Small intestine (tissue), 16 donors: ENCODE results near the gene ACRBP. TPM values are rescaled to one million over a fixed set of nuclear protein-coding genes. Genes with fewer than 3 reads are reported as not detected.

ENCODE experiments used
- DNase-seq, 2 donors: peaks; one replicate each; pipeline versions ENCODE4 v3.0.0 to v3.0.0-alpha.2; 2013
- FAIRE-seq: peaks from 2 replicates; lab custom pipeline; 2012; peaks lifted over from hg19 to GRCh38; lab: Jason Lieb, UNC
- H3K27ac ChIP-seq, 3 donors: one replicate each; pipeline ENCODE4 v1.5.1; 2013; ENCODE audit warnings: low read length in 2 of 3, mild to moderate bottlenecking in 2 of 3, control low read depth in 1 of 3, inconsistent platforms in 1 of 3, low read depth in 1 of 3, moderate library complexity in 1 of 3
- H3K27me3 ChIP-seq, 3 donors: one replicate each; pipeline ENCODE4 v1.6.1; 2013; ENCODE audit warnings: low read length in 3 of 3, inconsistent platforms in 1 of 3; ENCODE audit not compliant: control insufficient read depth in 3 of 3, insufficient read depth in 3 of 3
- H3K36me3 ChIP-seq, 3 donors: one replicate each; pipeline ENCODE4 v1.6.1; 2013; ENCODE audit warnings: low read length in 3 of 3, inconsistent platforms in 1 of 3, low read depth in 1 of 3, mild to moderate bottlenecking in 1 of 3, moderate library complexity in 1 of 3; ENCODE audit not compliant: control insufficient read depth in 3 of 3, insufficient read depth in 2 of 3
- H3K4me1 ChIP-seq, 3 donors: one replicate each; pipeline ENCODE4 v1.6.1; 2013; ENCODE audit warnings: low read length in 2 of 3, inconsistent platforms in 1 of 3, low read depth in 1 of 3, mild to moderate bottlenecking in 1 of 3, moderate library complexity in 1 of 3; ENCODE audit not compliant: control insufficient read depth in 3 of 3, insufficient read depth in 2 of 3
- H3K4me3 ChIP-seq, 3 donors: one replicate each; pipeline ENCODE4 v1.5.1; 2013; ENCODE audit warnings: low read length in 3 of 3, control low read depth in 1 of 3, inconsistent platforms in 1 of 3, low read depth in 1 of 3, mild to moderate bottlenecking in 1 of 3, moderate library complexity in 1 of 3
- H3K9me3 ChIP-seq, 2 donors: one replicate each; pipeline ENCODE4 v1.6.1; 2013; ENCODE audit warnings: low read depth in 1 of 2, low read length in 1 of 2; ENCODE audit not compliant: control insufficient read depth in 2 of 2, insufficient read depth in 1 of 2
- WGBS, 3 donors: extraction: QIAGEN DNeasy Blood & Tissue Kit; methylation state at CpG; one replicate each; pipeline ENCODE4 v1.1.7; 2013; 5-methylcytosine and 5-hydroxymethylcytosine counted together
- long read RNA-seq, 10 donors: transcript quantifications; one replicate each; lab custom pipeline, GENCODE V29; 2026
- polyA plus RNA-seq, 4 donors: library from polyadenylated mRNA; stranded (reverse) in 3 of 4; unstranded in 1 of 4; fragments of 200-250 nt in 3 of 4; fragments of 120-200 nt in 1 of 4; gene quantifications; one replicate each; pipeline versions ENCODE4 v1.2.1 to v1.2.3, GENCODE V29; 2013
- donor health status: healthy with polysubstance abuse.
- donor health status: control.
- donor health status: control.
- donor health status: Bipolar disorder and iron deficiency.
- donor health status: healthy.

ACRBP gene
- 1 to 10 TPM; 2.6 to 5.9 (median 3.6) TPM for polyA plus RNA-seq
- long read RNA-seq, donor 1, partial matches to known transcripts = 0 of 4 reads
- long read RNA-seq, donor 1, other reads (novel, unspliced or antisense) = 0 of 4 reads
- long read RNA-seq, donor 2 = 0 reads
- long read RNA-seq, donor 3, partial matches to known transcripts = 0 of 1 reads
- long read RNA-seq, donor 3, other reads (novel, unspliced or antisense) = 0 of 1 reads
- long read RNA-seq, donor 4 = 0 reads
- long read RNA-seq, donor 5 = 0 reads
- long read RNA-seq, donor 6 = 0 reads
- long read RNA-seq, donor 7 = 0 reads
- long read RNA-seq, donor 8 = 0 reads
- long read RNA-seq, donor 9 = 0 reads
- long read RNA-seq, donor 10 = 0 reads

DNA sequence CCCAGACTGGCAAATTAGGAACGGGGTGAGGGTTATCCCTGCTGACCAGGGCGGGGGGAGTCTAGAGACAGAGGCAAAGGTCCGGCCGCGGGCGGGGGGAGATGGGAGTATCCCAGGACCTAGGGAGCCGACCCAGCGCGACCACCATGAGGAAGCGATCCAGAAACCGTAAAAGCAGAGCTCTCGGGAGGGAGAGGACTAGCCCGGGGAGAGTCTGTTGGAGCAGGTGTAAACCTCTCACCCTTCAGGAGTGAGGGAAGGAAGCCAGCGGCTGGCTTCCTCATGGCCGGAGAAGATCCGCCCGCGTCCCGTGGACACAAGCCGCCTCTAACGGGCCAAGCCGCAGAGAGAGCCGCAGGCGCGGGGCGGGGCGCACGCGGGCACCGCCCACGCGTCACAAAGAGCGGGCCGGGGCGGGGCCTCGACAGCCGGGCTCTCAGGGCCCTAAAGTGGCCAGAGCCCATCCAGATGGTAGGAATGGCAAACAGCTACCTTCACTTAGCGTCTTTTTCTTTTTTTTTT, at the start of gene ACRBP:
TSS of gene ACRBP (minus strand) at position 350 of the 522 bp plus-strand sequence. CDS start at position 284, 66 bp downstream.
- Histone ChIP-seq H3K4me1 (peaks cover 0 to 4% (median 0%) of the 10 kb centered on the region in 3 donors), H3K4me3 (peak within 1 kb of the TSS; percentile 16 to 48 (median 44)), H3K27me3 (no peaks in the 10 kb centered on the region), H3K9me3 (peaks cover 0 to 5% of the 10 kb centered on the region in 2 donors), H3K36me3 (peaks cover 7 to 40% (median 8%) of the 10 kb centered on the region in 3 donors), H3K27ac (peak within 1 kb of the TSS in 2 of 3 donors; percentile 51 to 58)
- WGBS, 3 donors = 5 to 11% (median 9%) methylated on average over 35 to 38 of the region's 38 CpGs
- peak; percentile 77 to 80 for DNase-seq
- no peak for FAIRE-seq

DNA sequence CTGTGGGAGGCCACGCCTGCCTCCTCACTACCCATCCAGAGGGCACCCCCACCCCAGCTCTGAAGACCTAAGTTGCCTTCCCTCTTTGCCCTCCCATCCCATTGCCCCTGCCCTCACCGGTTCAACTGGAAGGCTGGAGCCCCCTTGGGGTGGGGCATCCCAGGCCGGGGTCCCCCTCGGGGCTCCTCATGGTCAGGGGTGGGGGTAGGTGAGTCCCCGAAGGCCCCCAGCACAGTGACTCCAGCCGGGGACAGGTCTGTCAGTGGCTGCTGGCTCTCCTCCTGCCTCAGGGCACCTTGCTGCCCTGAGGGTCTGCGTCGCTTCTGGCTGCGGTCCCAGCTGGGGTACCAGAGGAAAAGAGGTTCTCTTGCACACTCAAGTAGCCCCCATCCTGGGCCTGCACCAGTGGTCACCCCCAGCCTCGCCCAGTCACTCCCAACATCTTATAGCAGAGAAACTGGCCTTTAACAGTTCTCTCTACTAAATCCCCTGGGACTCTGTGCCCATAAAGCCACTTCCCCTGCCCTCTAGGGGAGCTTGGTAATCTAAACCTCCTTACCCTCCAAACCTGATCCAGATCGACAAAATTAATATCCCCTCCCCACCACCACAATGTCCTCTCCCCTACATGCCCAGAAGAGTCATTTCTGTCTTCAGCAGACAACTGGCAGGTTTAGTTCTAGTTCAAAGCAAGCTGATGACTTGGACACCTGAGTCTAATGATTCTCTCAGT, 48.2 kb upstream of the ACRBP start:
- Histone ChIP-seq H3K36me3 (peaks cover 0 to 6% (median 0%) of the 10 kb centered on the region in 3 donors), H3K27me3 (peaks cover 4 to 42% (median 5%) of the 10 kb centered on the region in 3 donors), H3K4me1 (peaks cover 0 to under 1% (median 0%) of the 10 kb centered on the region in 3 donors), H3K4me3 (no peak overlapping the region), H3K27ac (no peak overlapping the region), H3K9me3 (no peaks in the 10 kb centered on the region)
- FAIRE-seq = no peak
- DNase-seq = no peak
- 43 to 78% (median 52%) methylated on average over 9 to 11 of the region's 11 CpGs for WGBS, 3 donors

DNA sequence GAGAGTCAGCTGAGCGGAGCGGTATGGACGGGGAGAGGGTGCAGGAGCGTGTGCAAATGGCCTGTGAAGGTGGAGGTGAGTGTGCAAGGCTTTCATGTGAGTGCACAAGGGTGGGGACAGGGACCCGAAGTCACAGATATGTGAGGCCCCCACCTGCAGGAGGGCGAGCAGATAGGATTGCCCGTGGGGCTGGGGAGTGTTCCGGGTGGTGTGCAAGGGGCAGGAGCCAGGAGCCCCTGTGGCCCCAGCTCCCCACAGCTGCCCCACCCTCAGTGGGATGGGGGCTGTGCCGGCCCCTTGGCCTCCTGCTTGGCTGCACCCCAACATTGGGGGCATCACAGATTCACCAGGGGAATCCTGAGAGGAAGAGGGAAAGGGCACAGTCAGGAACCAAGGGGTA, 47.5 kb upstream of the ACRBP start:
- peaks cover 0 to 35% (median 2%) of the 10 kb centered on the region in 3 donors for H3K27me3 ChIP-seq

DNA sequence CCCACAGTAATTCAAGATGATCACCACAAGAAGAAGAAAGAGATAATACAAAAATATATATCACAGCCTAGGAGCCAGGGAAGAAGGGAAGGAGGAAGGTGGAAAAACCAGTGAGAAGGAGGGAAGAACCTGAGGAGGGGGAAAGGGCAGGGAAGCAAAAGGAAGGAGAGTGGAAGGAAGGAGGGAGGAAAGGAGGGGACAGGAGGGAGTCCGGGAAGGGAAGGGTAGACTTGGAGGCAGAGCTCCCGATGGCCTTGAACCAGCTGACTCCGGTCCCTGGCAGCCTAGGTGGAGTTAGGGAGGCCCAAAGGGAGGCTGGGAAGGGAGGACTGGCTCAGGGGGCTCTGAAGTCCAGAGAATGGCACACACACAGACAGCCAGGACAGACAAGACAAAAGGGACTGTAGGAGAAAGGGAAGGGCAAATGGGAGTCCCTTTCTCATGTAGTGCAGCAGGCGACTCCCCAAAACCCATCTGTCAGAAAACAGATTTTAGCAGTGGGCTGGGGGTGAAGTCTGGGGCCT, 46.7 kb upstream of the ACRBP start:
- 69 to 84% (median 71%) methylated on average over 4 of the region's 4 CpGs for WGBS, 3 donors
- H3K27ac ChIP-seq = no peak overlapping the region
- H3K9me3 ChIP-seq = no peaks in the 10 kb centered on the region
- peaks cover 0 to 6% (median 0%) of the 10 kb centered on the region in 3 donors for H3K36me3 ChIP-seq
- no peak overlapping the region for H3K4me3 ChIP-seq
- DNase-seq (no peak), FAIRE-seq (no peak)
- H3K27me3 ChIP-seq = peaks cover 0 to 27% (median 0%) of the 10 kb centered on the region in 3 donors
- H3K4me1 ChIP-seq = peaks cover 0 to 2% (median 0%) of the 10 kb centered on the region in 3 donors

More for the DNA sequence above, 47.5 kb upstream of the ACRBP start:
- Histone ChIP-seq H3K4me3 (no peak overlapping the region), H3K27ac (no peak overlapping the region), H3K36me3 (peaks cover 0 to 6% (median 0%) of the 10 kb centered on the region in 3 donors), H3K9me3 (no peaks in the 10 kb centered on the region), H3K4me1 (peaks cover 0 to 2% (median 0%) of the 10 kb centered on the region in 3 donors)
- no peak for DNase-seq
- 40 to 76% (median 46%) methylated on average over 9 of the region's 9 CpGs for WGBS, 3 donors
- FAIRE-seq = no peak

DNA sequence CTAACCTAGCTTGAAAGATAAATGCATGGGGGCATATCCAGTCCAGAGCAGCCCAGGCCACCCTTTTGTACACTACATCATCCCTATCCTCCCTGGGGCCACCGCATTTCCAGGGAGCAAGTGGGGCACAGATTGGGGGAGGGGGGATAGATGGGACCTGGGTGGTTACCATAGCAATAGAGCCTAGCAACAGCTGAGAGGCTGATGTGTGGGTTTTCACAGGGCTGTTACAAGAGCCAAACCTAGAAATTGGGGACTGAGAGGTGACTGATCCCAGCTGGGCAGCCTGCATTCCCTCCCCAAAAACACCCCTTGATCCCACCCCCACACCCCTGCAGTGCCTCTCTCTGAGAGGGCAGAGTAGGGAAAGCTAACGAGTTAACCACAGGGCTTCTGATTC, 45.7 kb upstream of the ACRBP start:
- DNase-seq = no peak
- peaks cover 0 to 2% (median 2%) of the 10 kb centered on the region in 3 donors for H3K4me1 ChIP-seq
- H3K27me3 ChIP-seq = peaks cover 0 to 17% (median 0%) of the 10 kb centered on the region in 3 donors
- WGBS, 3 donors = 58 to 78% (median 64%) methylated on average over 2 of the region's 2 CpGs
- no peak overlapping the region for H3K27ac ChIP-seq
- H3K4me3 ChIP-seq = no peak overlapping the region
- peaks cover 0 to 6% (median 0%) of the 10 kb centered on the region in 3 donors for H3K36me3 ChIP-seq
- H3K9me3 ChIP-seq = no peaks in the 10 kb centered on the region
- no peak for FAIRE-seq

DNA sequence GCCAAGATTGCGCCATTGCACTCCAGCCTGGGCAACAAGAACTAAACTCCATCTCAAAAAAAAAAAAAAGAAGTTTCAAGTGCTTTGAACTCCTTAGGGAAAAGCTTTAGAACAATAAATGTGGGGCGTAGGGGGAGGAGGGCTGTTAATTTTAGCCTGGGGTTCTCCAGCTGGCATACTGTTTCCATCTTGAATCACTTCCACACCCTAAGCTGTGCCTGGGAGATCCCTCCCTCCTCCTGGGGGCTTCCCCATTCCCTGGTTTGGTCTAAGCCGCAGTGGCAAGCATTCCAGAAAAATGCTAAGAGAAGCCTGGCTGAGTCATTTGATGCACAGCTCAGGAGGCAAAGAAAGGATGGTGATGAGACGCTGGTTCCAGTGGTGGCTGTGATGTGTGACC, 44.2 kb upstream of the ACRBP start:
- FAIRE-seq = no peak
- Histone ChIP-seq H3K9me3 (no peaks in the 10 kb centered on the region), H3K27me3 (peaks cover 0 to 4% (median 0%) of the 10 kb centered on the region in 3 donors), H3K4me1 (peaks cover 0 to 11% (median 11%) of the 10 kb centered on the region in 3 donors), H3K27ac (no peak overlapping the region), H3K4me3 (no peak overlapping the region), H3K36me3 (peaks cover 0 to 9% (median 0%) of the 10 kb centered on the region in 3 donors)
- 84 to 96% (median 89%) methylated on average over 4 of the region's 4 CpGs for WGBS, 3 donors
- no peak for DNase-seq

DNA sequence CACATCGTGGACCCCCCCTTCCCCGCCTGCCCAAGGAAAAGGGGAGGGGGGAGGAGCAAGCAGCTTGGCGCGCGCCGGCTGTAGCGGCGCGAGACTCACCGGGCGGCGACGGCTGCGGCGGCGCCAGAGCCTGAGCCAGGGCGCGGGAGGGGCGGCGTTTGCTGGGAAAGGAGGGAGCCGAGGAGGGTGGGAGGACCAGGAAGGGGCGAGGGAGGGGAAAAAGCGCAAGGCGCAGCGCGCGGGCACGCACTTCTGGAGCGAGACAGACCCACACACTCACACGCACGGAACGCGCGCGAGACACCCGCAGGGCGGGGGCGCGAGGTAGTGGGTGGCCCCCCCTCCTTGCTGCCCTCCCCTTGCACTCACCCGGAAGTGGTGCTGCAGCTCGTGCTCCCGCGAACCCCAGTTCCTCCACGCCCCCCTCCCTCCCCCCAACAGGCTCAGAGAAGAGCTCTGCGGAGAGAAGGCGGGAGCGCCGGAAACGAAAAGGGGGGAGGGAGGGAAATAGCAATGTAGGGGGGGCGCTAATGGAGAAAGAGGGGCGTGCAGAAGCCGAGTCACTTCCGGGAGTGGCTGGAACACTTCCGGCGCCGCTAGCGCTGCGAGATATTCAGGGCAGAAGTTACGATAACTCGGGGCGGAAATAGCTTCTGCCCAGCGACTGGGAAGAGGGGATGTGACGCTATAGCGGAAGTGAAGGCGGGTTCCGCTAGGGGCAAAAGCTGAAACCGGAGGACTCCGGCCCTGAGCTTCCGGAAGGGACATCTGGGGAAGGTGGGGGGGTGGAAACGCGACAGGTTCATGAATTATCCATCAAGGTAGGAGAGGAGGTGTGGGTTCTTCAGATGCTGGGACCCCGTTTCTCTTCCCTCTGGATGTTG, 42.0 kb upstream of the ACRBP start, which contains the start of gene ZNF384:
TSS of gene ZNF384 (minus strand) at position 377 of the 884 bp plus-strand sequence. CDS start 9,855 bp downstream, outside the sequence.
- FAIRE-seq = no peak
- Histone ChIP-seq H3K36me3 (peaks cover 0 to 13% (median 5%) of the 10 kb centered on the region in 3 donors), H3K27ac (peak within 1 kb of the TSS; percentile 91 to 95 (median 95)), H3K9me3 (no peaks in the 10 kb centered on the region), H3K4me1 (peaks cover 0 to 11% (median 11%) of the 10 kb centered on the region in 3 donors), H3K27me3 (no peaks in the 10 kb centered on the region), H3K4me3 (peak within 1 kb of the TSS; percentile 77 to 92 (median 81))
- WGBS, 3 donors = 0 to 1% (median 0%) methylated on average over 58 to 72 of the region's 72 CpGs
- DNase-seq = peak; percentile 99
